ENCODE measurements around the gene CNTNAP1.

DNA sequence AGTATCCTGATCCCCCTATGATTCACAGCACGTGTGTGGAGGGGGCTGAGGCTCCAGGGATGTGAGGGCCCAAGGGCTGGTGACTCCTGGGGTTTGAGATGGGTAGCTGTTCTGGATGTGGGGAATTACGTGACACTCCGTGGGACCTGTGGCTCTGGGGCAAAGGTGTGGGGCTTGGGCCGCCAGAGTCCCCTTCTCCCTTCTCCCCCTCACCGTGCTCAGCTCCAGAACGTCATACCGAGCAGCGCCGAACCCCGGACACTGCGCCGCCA lies 12.7 kb upstream of the CNTNAP1 start:
- TF ChIP-seq CTCF (conservative IDR thresholded peaks at IDR 0.05; ENCODE audit: low read depth, low read length) = no peak
- no peak for TF ChIP-seq EZH2 (IDR thresholded peaks at IDR 0.05; ENCODE audit: low read length, unreplicated experiment)

Data from PC-3 (cell line).